Measurements from ENCODE around the gene IL10RA. TPM values are rescaled to one million over a fixed set of nuclear protein-coding genes. Genes with fewer than 3 reads are reported as not detected.

IL10RA gene
- total and polyA plus RNA-seq, 9 of the 15 experiments (the other 6 are each of a cell fraction or from before 2014, with no cell fraction given) = 0.17 to 17.3 (median 2.9) TPM

DNA sequence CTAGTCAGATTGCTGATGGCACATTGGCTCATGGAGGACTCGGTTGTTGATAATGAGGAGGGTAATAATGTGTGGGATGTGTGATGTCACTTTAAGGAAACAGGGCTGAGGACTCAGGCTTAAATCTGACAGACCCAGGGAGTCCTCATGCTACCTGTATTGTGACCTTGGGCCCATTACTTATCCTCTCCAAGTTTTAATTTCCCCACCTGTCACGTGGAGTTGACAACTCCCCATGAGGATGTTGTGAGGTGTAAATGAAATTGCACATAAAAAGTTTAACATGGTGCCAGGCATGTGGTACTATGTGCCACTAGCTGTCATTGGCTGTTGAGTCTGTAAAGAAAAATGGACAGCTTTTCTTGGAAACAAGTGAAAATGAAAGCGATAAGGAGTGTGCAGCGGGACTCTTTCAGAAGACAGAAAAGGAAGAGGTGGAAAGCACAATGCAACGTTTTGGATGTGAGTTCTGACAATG, 15.3 kb downstream of the IL10RA start (continued):
- TF ChIP-seq, protein P1, sequence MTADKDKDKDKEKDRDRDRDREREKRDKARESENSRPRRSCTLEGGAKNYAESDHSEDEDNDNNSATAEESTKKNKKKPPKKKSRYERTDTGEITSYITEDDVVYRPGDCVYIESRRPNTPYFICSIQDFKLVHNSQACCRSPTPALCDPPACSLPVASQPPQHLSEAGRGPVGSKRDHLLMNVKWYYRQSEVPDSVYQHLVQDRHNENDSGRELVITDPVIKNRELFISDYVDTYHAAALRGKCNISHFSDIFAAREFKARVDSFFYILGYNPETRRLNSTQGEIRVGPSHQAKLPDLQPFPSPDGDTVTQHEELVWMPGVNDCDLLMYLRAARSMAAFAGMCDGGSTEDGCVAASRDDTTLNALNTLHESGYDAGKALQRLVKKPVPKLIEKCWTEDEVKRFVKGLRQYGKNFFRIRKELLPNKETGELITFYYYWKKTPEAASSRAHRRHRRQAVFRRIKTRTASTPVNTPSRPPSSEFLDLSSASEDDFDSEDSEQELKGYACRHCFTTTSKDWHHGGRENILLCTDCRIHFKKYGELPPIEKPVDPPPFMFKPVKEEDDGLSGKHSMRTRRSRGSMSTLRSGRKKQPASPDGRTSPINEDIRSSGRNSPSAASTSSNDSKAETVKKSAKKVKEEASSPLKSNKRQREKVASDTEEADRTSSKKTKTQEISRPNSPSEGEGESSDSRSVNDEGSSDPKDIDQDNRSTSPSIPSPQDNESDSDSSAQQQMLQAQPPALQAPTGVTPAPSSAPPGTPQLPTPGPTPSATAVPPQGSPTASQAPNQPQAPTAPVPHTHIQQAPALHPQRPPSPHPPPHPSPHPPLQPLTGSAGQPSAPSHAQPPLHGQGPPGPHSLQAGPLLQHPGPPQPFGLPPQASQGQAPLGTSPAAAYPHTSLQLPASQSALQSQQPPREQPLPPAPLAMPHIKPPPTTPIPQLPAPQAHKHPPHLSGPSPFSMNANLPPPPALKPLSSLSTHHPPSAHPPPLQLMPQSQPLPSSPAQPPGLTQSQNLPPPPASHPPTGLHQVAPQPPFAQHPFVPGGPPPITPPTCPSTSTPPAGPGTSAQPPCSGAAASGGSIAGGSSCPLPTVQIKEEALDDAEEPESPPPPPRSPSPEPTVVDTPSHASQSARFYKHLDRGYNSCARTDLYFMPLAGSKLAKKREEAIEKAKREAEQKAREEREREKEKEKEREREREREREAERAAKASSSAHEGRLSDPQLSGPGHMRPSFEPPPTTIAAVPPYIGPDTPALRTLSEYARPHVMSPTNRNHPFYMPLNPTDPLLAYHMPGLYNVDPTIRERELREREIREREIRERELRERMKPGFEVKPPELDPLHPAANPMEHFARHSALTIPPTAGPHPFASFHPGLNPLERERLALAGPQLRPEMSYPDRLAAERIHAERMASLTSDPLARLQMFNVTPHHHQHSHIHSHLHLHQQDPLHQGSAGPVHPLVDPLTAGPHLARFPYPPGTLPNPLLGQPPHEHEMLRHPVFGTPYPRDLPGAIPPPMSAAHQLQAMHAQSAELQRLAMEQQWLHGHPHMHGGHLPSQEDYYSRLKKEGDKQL (CRISPR knock-in tag; IDR thresholded peaks at IDR 0.05; ENCODE audit: borderline replicate concordance) = no peak
- TF ChIP-seq ZNF140 (CRISPR knock-in tag; IDR thresholded peaks at IDR 0.05) (no peak), C11orf30 (IDR thresholded peaks at IDR 0.05; ENCODE audit: low read depth) (no peak), HDAC1 (IDR thresholded peaks at IDR 0.05) (peak; percentile 8 to 45; a peak in 3 of 4 replicates), JUND (IDR thresholded peaks at IDR 0.05; ENCODE audit: borderline replicate concordance, low read depth, low read length) (no peak), JUND (tag; IDR thresholded peaks at IDR 0.05; ENCODE audit: borderline replicate concordance, low read depth, low read length) (no peak; the same call in 2 of the 3 replicates), MEF2D (tag; conservative IDR thresholded peaks at IDR 0.05; ENCODE audit: low read depth) (no peak), CXXC5 (CRISPR knock-in tag; IDR thresholded peaks at IDR 0.05) (peak; percentile 62), SMARCC2 (IDR thresholded peaks at IDR 0.05; ENCODE audit: low read depth) (no peak), HNRNPL (IDR thresholded peaks at IDR 0.05; ENCODE audit: low read depth, low read length) (no peak)
- TF ChIP-seq, protein P2, sequence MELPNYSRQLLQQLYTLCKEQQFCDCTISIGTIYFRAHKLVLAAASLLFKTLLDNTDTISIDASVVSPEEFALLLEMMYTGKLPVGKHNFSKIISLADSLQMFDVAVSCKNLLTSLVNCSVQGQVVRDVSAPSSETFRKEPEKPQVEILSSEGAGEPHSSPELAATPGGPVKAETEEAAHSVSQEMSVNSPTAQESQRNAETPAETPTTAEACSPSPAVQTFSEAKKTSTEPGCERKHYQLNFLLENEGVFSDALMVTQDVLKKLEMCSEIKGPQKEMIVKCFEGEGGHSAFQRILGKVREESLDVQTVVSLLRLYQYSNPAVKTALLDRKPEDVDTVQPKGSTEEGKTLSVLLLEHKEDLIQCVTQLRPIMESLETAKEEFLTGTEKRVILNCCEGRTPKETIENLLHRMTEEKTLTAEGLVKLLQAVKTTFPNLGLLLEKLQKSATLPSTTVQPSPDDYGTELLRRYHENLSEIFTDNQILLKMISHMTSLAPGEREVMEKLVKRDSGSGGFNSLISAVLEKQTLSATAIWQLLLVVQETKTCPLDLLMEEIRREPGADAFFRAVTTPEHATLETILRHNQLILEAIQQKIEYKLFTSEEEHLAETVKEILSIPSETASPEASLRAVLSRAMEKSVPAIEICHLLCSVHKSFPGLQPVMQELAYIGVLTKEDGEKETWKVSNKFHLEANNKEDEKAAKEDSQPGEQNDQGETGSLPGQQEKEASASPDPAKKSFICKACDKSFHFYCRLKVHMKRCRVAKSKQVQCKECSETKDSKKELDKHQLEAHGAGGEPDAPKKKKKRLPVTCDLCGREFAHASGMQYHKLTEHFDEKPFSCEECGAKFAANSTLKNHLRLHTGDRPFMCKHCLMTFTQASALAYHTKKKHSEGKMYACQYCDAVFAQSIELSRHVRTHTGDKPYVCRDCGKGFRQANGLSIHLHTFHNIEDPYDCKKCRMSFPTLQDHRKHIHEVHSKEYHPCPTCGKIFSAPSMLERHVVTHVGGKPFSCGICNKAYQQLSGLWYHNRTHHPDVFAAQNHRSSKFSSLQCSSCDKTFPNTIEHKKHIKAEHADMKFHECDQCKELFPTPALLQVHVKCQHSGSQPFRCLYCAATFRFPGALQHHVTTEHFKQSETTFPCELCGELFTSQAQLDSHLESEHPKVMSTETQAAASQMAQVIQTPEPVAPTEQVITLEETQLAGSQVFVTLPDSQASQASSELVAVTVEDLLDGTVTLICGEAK (IDR thresholded peaks at IDR 0.05) = 0 out of 2 replicates have a peak, but pooled peaks have one; percentile 13
- TF ChIP-seq, protein P2 (CRISPR knock-in tag; IDR thresholded peaks at IDR 0.05) = no peak
- TF ChIP-seq, protein P3, sequence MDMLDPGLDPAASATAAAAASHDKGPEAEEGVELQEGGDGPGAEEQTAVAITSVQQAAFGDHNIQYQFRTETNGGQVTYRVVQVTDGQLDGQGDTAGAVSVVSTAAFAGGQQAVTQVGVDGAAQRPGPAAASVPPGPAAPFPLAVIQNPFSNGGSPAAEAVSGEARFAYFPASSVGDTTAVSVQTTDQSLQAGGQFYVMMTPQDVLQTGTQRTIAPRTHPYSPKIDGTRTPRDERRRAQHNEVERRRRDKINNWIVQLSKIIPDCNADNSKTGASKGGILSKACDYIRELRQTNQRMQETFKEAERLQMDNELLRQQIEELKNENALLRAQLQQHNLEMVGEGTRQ (CRISPR knock-in tag; IDR thresholded peaks at IDR 0.05) = peak; percentile 16; the same call in 1 of the 2 replicates
